CD4-positive, alpha-beta T cell (primary cell): ENCODE results near the gene LYPLAL1. TPM values are rescaled to one million over a fixed set of nuclear protein-coding genes. Genes with fewer than 3 reads are reported as not detected.

Experiments
- ATAC-seq: fragments of 200-7000 bp; cut with Tn5 transposase; one replicate; pipeline ENCODE4 v1.10.0; 2022; ENCODE audit warnings: mild to moderate bottlenecking; ENCODE audit not compliant: poor library complexity
- CTCF ChIA-PET: fragments of 350-600 bp; sonication (Branson Sonifier 250); formaldehyde crosslinking; loops from one replicate; lab custom pipeline; 2021; ENCODE audit warnings: antibody characterized with exemption, inconsistent platforms; lab: Charles Lee
- POLR2A ChIA-PET: fragments of 350-600 bp; sonication (Branson Sonifier 250); formaldehyde crosslinking; loops from one replicate; lab custom pipeline; 2021; ENCODE audit warnings: antibody characterized with exemption, inconsistent platforms; lab: Charles Lee
- DNase-seq, 14 experiments: peaks; one replicate each; pipeline ENCODE4 v3.0.0-alpha.2; 2013 to 2020; ENCODE audit warnings: mixed read lengths in 2 of 14
- H3K27ac ChIP-seq, 2 donors: one replicate each; pipeline versions ENCODE4 v1.5.1 to v1.7.0; 2013; ENCODE audit warnings: low read length in 2 of 2, low read depth in 1 of 2, mild to moderate bottlenecking in 1 of 2
- H3K27me3 ChIP-seq, 2 experiments: 1 replicate in 1 of 2; 2 replicates in 1 of 2; pipeline versions ENCODE4 v1.6.1 to v1.7.0; 2013; ENCODE audit warnings: low read length in 2 of 2, control low read depth in 1 of 2, mild to moderate bottlenecking in 1 of 2, moderate library complexity in 1 of 2; ENCODE audit not compliant: insufficient read depth in 2 of 2, control insufficient read depth in 1 of 2
- H3K36me3 ChIP-seq: one replicate; pipeline ENCODE4 v1.6.1; 2013; ENCODE audit warnings: low read length, control low read depth; ENCODE audit not compliant: insufficient read depth
- H3K4me1 ChIP-seq: one replicate; pipeline ENCODE4 v1.6.1; 2013; ENCODE audit warnings: low read length, control low read depth; ENCODE audit not compliant: insufficient read depth
- H3K4me3 ChIP-seq: one replicate; pipeline ENCODE4 v1.5.1; 2013; ENCODE audit warnings: mild to moderate bottlenecking, low read length, moderate library complexity
- H3K9me3 ChIP-seq, 2 experiments: 1 replicate in 1 of 2; 2 replicates in 1 of 2; pipeline versions ENCODE4 v1.6.1 to v1.7.0; 2013; ENCODE audit warnings: low read length in 2 of 2, mild to moderate bottlenecking in 2 of 2, control low read depth in 1 of 2, moderate library complexity in 1 of 2; ENCODE audit not compliant: control insufficient read depth in 1 of 2, insufficient read depth in 1 of 2
- H3K27ac Mint-ChIP-seq: one replicate; pipeline ENCODE4 v1.8.0; 2020; ENCODE audit warnings: mixed read lengths
- H3K27me3 Mint-ChIP-seq: one replicate; pipeline ENCODE4 v1.8.0; 2021; ENCODE audit warnings: mixed read lengths
- H3K36me3 Mint-ChIP-seq: one replicate; pipeline ENCODE4 v1.8.0; 2021; ENCODE audit warnings: low read depth, mixed read lengths
- H3K4me1 Mint-ChIP-seq: one replicate; pipeline ENCODE4 v1.8.0; 2021; ENCODE audit warnings: low read depth, mixed read lengths
- H3K4me3 Mint-ChIP-seq: one replicate; pipeline ENCODE4 v1.8.0; 2020; ENCODE audit warnings: mild to moderate bottlenecking, mixed read lengths
- H3K9me3 Mint-ChIP-seq: one replicate; pipeline ENCODE4 v1.8.0; 2020; ENCODE audit warnings: mixed read lengths
- CTCF ChIP-seq: fragments of 200-600 bp; IDR thresholded peaks from one replicate; pipeline ENCODE4 v1.8.0; 2022; ENCODE audit warnings: antibody characterized with exemption, mild to moderate bottlenecking
- intact Hi-C, 2 experiments: fragments of 100-400 bp; cut with DNase I in 1 of 2; cut with micrococcal nuclease in 1 of 2; formaldehyde crosslinking; loops; one replicate each; pipeline versions ENCODE4 v1.15.1 to v1.9.0; 2023 to 2025; cut with DNase I, micrococcal nuclease
- total RNA-seq, 174 experiments: library from RNA in 2 of 174; stranded (reverse) in 2 of 174; gene quantifications; one replicate each; pipeline ENCODE4 v1.2.3 and lab custom pipeline; 2021 to 2026

The LYPLAL1 gene
- total RNA-seq, 2 experiments from 2014 or later, result 8.2 to 10.0 TPM

GRCh38 chr1:219155135-219155534, 18.5 kb upstream of the LYPLAL1 start:
- Mint-ChIP-seq H3K4me1 (no peaks in the 10 kb centered on the region), H3K9me3 (no peaks in the 10 kb centered on the region), H3K4me3 (no peak overlapping the region), H3K36me3 (no peaks in the 10 kb centered on the region), H3K27ac (no peak overlapping the region), H3K27me3 (peaks cover 12% of the 10 kb centered on the region)
- no peak for TF ChIP-seq CTCF
- Histone ChIP-seq H3K9me3 (no peaks in the 10 kb centered on the region), H3K27me3 (peaks cover 0 to 10% of the 10 kb centered on the region in 2 experiments), H3K27ac (no peak overlapping the region), H3K4me3 (no peak overlapping the region), H3K4me1 (no peaks in the 10 kb centered on the region), H3K36me3 (no peaks in the 10 kb centered on the region)
- CTCF ChIA-PET, result no interaction called here
- POLR2A ChIA-PET, result no interaction called here
- intact Hi-C loops, result no loop called here
- ATAC-seq (no peak), DNase-seq (no peak)

- intact Hi-C loops, result no loop called here
Measured at GRCh38 chr1:219159946-219160645, 13.6 kb upstream of the LYPLAL1 start.

GRCh38 chr1:219160967-219161366, 12.7 kb upstream of the LYPLAL1 start:
- CTCF ChIA-PET, result no interaction called here

More at GRCh38 chr1:219159946-219160645, 13.6 kb upstream of the LYPLAL1 start:
- H3K36me3 ChIP-seq, result no peaks in the 10 kb centered on the region
- POLR2A ChIA-PET, result interaction anchor here (0.6 kb wide), 1 partner anchor 37 kb away, joined by 3 read pairs; no protein-coding TSS in a partner anchor
- peaks cover 3 to 9% of the 10 kb centered on the region in 2 experiments for H3K27me3 ChIP-seq
- Mint-ChIP-seq H3K27me3 (peaks cover 12% of the 10 kb centered on the region), H3K9me3 (no peaks in the 10 kb centered on the region), H3K4me1 (no peaks in the 10 kb centered on the region), H3K36me3 (no peaks in the 10 kb centered on the region), H3K27ac (no peak overlapping the region), H3K4me3 (no peak overlapping the region)
- CTCF ChIA-PET, result no interaction called here
- TF ChIP-seq CTCF, result no peak
- no peak overlapping the region for H3K4me3 ChIP-seq
- no peaks in the 10 kb centered on the region for H3K4me1 ChIP-seq
- no peaks in the 10 kb centered on the region for H3K9me3 ChIP-seq
- no peak for ATAC-seq
- DNase-seq, result no peak
- H3K27ac ChIP-seq, result no peak overlapping the region

More at GRCh38 chr1:219160967-219161366, 12.7 kb upstream of the LYPLAL1 start:
- Mint-ChIP-seq H3K4me3 (no peak overlapping the region), H3K27me3 (peaks cover 12% of the 10 kb centered on the region), H3K4me1 (no peaks in the 10 kb centered on the region), H3K9me3 (no peaks in the 10 kb centered on the region), H3K36me3 (no peaks in the 10 kb centered on the region), H3K27ac (no peak overlapping the region)
- Histone ChIP-seq H3K27ac (no peak overlapping the region), H3K36me3 (no peaks in the 10 kb centered on the region), H3K4me3 (no peak overlapping the region), H3K9me3 (no peaks in the 10 kb centered on the region), H3K4me1 (no peaks in the 10 kb centered on the region), H3K27me3 (peaks cover 3 to 9% of the 10 kb centered on the region in 2 experiments)
- POLR2A ChIA-PET, result no interaction called here
- no peak for TF ChIP-seq CTCF
- no peak for DNase-seq
- intact Hi-C loops, result no loop called here
- ATAC-seq, result no peak
